SJCRH30 (cell line): ENCODE measurements around the gene NOX4. TPM values are rescaled to one million over a fixed set of nuclear protein-coding genes. Genes with fewer than 3 reads are reported as not detected.
"Not testable (repeated sequence)": the region's sequence is repeated elsewhere in the genome, so short reads cannot be mapped to it uniquely, and the experiment has no call there.

Source experiments
- DNase-seq, 2 experiments: peaks; one replicate each; pipeline ENCODE4 v3.0.0-alpha.2; 2015 to 2020
- H3K27ac ChIP-seq: fragments of 250-450 bp; sonication (Bioruptor Pico); 2 replicates; pipeline ENCODE4 v1.5.1; 2020; ENCODE audit warnings: mild to moderate bottlenecking, moderate library complexity
- H3K27me3 ChIP-seq: fragments of 250-450 bp; sonication (Bioruptor Pico); 2 replicates; pipeline ENCODE4 v1.5.1; 2020; ENCODE audit warnings: mild to moderate bottlenecking, moderate library complexity
- H3K36me3 ChIP-seq: fragments of 250-450 bp; sonication (Bioruptor Pico); 2 replicates; pipeline ENCODE4 v1.5.1; 2020; ENCODE audit warnings: mild to moderate bottlenecking, moderate library complexity
- H3K4me1 ChIP-seq: fragments of 250-450 bp; sonication (Bioruptor Pico); 2 replicates; pipeline ENCODE4 v1.5.1; 2020; ENCODE audit warnings: mild to moderate bottlenecking, moderate library complexity
- H3K4me3 ChIP-seq: fragments of 250-450 bp; sonication (Bioruptor Pico); 2 replicates; pipeline ENCODE4 v1.5.1; 2020; ENCODE audit warnings: mild to moderate bottlenecking, moderate library complexity
- H3K9me3 ChIP-seq: fragments of 250-450 bp; sonication (Bioruptor Pico); replicated peaks from 2 replicates; pipeline ENCODE4 v1.5.1; 2020; ENCODE audit warnings: mild to moderate bottlenecking, moderate library complexity
- total RNA-seq: library from RNA; depleted of rRNA; stranded (reverse); fragments of >200 nt; shearing (Covaris generic); gene quantifications from 2 replicates; pipeline ENCODE4 v1.2.3, GENCODE V29; 2014

The NOX4 gene
- total RNA-seq, 1 experiment from 2014 or later = not detected

- Histone ChIP-seq H3K4me3 (no peak overlapping the region), H3K27ac (no peak overlapping the region), H3K4me1 (no peaks in the 10 kb centered on the region), H3K9me3 (no peaks in the 10 kb centered on the region), H3K36me3 (no peaks in the 10 kb centered on the region), H3K27me3 (no peaks in the 10 kb centered on the region)
- DNase-seq = no peak
These were observed 53.9 kb downstream of the NOX4 start for GRCh38 chr11:89437317-89437716.

- Histone ChIP-seq H3K27ac (no peak overlapping the region), H3K36me3 (no peaks in the 10 kb centered on the region), H3K4me1 (no peaks in the 10 kb centered on the region), H3K9me3 (no peaks in the 10 kb centered on the region), H3K4me3 (no peak overlapping the region), H3K27me3 (no peaks in the 10 kb centered on the region)
- DNase-seq = no peak
These were observed 55.1 kb downstream of the NOX4 start for GRCh38 chr11:89436071-89436470.

DNA sequence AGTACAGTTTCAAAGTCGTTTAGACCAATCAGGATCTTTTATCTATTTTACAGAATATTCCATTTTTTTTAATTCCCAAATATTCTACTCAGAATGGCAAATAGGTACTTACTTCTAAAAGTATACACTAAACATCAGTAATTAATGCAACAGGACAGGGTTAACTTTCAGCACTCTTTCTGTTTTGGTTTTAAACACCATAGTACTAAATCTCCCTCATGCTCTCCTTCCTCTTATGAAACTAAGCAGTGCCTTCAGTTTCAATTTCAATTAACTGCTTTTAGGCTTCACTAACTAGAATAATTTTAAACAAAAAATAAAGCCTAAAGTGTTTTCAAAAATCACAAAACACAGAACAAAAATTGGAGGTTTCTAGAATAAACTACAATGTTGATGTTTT, 57.9 kb downstream of the NOX4 start:
- no peaks in the 10 kb centered on the region for H3K9me3 ChIP-seq
- no peaks in the 10 kb centered on the region for H3K27me3 ChIP-seq
- no peak overlapping the region for H3K4me3 ChIP-seq
- H3K36me3 ChIP-seq = no peaks in the 10 kb centered on the region
- no peaks in the 10 kb centered on the region for H3K4me1 ChIP-seq
- H3K27ac ChIP-seq = no peak overlapping the region
- no peak for DNase-seq

DNA sequence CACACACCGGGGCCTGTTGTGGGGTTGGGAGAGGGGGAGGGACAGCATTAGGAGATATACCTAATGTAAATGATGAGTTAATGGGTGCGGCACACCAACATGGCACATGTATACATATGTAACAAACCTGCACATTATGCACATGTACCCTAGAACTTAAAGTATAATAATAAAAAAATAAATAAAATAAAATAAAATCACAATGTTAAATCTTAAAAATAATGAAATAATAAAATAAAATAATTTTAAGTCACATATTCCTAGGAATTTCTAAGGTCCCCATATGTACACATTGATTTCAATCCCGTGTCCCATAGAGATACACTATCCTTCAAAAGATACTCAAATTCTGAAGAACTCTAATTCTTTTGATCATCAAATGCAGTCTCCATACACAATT, 59.0 kb downstream of the NOX4 start:
- not testable (repeated sequence) for H3K36me3 ChIP-seq, H3K9me3 ChIP-seq, H3K4me3 ChIP-seq, DNase-seq, H3K27ac ChIP-seq, H3K27me3 ChIP-seq, H3K4me1 ChIP-seq

DNA sequence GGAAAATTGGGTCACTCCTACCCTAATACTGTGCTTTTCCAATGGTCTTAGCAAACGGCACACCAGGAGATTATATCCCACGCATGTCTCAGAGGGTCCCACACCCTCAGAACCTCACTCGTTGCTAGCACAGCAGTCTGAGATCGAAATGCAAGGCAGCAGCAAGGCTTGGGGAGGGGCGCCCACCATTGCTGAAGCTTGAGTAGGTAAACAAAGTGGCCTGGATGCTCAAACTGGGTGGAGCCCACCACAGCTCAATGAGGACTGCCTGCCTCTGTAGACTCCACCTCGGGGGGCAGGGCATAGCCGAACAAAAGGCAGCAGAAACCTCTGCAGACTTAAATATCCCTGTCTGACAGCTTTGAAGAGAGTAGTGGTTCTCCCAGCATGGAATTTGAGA, 64.7 kb downstream of the NOX4 start:
- not testable (repeated sequence) for H3K4me3 ChIP-seq, H3K27me3 ChIP-seq, H3K9me3 ChIP-seq, H3K4me1 ChIP-seq, H3K27ac ChIP-seq, DNase-seq, H3K36me3 ChIP-seq

DNA sequence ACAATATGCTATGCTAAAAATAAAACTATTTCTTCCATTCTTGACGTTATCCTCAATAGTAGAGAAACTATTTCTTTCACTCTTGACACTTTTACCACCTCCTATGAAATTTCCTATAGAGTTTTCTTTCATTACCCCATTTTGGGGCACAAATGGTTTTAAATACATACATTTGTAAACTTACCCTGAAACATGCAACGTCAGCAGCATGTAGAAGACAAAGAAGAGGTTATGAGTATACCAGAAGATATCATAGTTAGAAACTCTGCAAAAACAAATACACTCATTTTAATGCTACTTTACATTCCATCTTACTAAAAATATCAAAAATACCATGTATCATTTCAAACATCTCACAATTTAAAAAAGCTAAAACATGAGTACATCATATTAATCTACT, 69.5 kb downstream of the NOX4 start:
- H3K9me3 ChIP-seq = no peaks in the 10 kb centered on the region
- H3K36me3 ChIP-seq = no peaks in the 10 kb centered on the region
- H3K4me3 ChIP-seq = no peak overlapping the region
- no peaks in the 10 kb centered on the region for H3K4me1 ChIP-seq
- no peaks in the 10 kb centered on the region for H3K27me3 ChIP-seq
- no peak for DNase-seq
- no peak overlapping the region for H3K27ac ChIP-seq

GRCh38 chr11:89420981-89421380, 70.2 kb downstream of the NOX4 start:
- no peaks in the 10 kb centered on the region for H3K9me3 ChIP-seq
- H3K27me3 ChIP-seq = no peaks in the 10 kb centered on the region
- no peaks in the 10 kb centered on the region for H3K4me1 ChIP-seq
- no peak for DNase-seq
- no peak overlapping the region for H3K27ac ChIP-seq
- no peak overlapping the region for H3K4me3 ChIP-seq
- no peaks in the 10 kb centered on the region for H3K36me3 ChIP-seq

GRCh38 chr11:89416961-89417360, 74.2 kb downstream of the NOX4 start:
- Histone ChIP-seq H3K36me3 (no peaks in the 10 kb centered on the region), H3K9me3 (no peaks in the 10 kb centered on the region), H3K4me1 (no peaks in the 10 kb centered on the region), H3K4me3 (no peak overlapping the region), H3K27me3 (no peaks in the 10 kb centered on the region), H3K27ac (no peak overlapping the region)
- DNase-seq = no peak

GRCh38 chr11:89411112-89411511, 80.1 kb downstream of the NOX4 start:
- not testable (repeated sequence) for H3K27ac ChIP-seq, H3K4me1 ChIP-seq, H3K36me3 ChIP-seq, H3K9me3 ChIP-seq, H3K4me3 ChIP-seq, DNase-seq, H3K27me3 ChIP-seq

DNA sequence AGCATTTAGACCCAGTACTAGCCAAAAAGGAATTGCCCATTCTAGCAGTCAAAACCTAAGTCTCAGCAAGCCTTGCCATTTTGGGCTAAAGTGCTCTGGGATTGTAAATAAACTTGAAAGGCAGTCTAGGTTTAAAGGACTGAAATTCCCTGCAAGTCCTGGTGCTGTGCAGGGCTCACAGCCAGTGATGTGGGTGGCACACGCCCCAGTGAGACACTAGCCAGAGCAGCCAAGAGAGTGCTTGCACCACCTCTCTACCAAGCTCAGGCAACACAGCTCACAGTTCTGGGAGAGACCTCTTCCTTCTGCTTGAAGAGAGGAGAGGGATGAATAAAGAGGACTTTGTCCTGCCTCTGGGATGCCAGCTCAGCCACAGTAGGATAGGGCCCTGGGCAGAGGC, 80.5 kb downstream of the NOX4 start:
- H3K4me1 ChIP-seq, H3K27ac ChIP-seq, DNase-seq, H3K36me3 ChIP-seq, H3K9me3 ChIP-seq, H3K4me3 ChIP-seq, H3K27me3 ChIP-seq: not testable (repeated sequence)

DNA sequence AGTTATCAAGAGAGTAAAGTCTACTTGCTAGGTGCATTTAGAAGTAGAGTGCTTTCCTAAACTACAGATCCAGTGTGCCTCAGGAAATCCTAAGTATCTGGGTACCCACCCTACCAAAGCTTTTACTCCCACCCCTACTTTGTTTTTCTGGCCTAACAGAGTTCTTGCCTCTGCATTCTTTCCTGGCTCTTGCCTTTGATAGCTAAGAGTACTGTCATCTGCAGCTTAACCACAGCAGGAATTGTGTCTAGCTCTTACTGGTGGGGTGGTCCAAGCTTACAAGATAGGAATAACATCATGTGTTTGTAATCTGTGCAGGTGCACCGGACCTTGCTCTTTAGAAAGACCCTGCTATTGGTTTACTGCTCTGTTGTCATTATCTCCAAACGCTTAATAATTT, 82.7 kb downstream of the NOX4 start:
- H3K27me3 ChIP-seq, H3K36me3 ChIP-seq, H3K4me3 ChIP-seq, H3K9me3 ChIP-seq, DNase-seq, H3K4me1 ChIP-seq, H3K27ac ChIP-seq: not testable (repeated sequence)

GRCh38 chr11:89405629-89406028, 85.5 kb downstream of the NOX4 start:
- Histone ChIP-seq H3K27ac (no peak overlapping the region), H3K27me3 (no peaks in the 10 kb centered on the region), H3K4me3 (no peak overlapping the region), H3K4me1 (no peaks in the 10 kb centered on the region), H3K36me3 (no peaks in the 10 kb centered on the region), H3K9me3 (no peaks in the 10 kb centered on the region)
- DNase-seq = no peak

DNA sequence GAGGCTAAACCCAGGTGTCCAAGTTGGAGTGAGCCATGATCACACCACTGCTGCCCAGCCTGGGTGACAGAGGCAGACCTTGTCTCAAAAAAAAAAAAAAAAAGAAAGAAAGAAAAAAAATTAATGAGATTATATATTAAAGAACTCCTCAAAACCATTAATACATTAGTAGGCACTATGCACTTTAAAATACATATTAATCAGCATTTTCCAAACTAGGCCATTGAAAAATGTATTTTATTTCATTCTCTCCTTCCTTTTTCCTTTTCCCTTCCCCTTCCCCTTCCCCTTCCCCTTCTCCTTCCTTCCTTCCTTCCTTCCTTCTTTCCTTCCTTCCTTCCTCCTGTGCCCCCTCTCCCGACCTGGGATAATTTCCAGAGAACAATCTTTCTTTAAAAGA, 99.5 kb downstream of the NOX4 start:
- not testable (repeated sequence) for H3K4me3 ChIP-seq, H3K27ac ChIP-seq, H3K27me3 ChIP-seq, DNase-seq, H3K9me3 ChIP-seq, H3K4me1 ChIP-seq, H3K36me3 ChIP-seq

DNA sequence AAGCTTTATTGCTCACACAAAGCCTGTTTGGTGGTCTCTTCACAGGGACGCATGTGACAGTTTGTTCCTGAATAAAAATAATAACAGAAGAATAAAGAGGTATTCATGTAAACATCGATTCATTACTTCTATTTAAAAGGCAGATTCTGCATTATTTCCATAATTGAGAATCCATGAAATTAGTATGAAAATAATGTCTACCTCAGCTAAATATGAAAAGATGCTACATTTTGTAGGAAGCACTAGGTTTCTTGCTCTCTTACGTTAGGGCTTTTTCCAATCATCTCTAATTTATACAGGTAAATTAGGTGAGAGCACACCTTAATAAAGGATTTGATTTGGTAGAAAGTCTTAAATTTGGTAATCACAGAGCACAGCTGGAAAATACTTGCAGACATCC, 103.7 kb downstream of the NOX4 start:
- H3K4me3 ChIP-seq, H3K4me1 ChIP-seq, DNase-seq, H3K27me3 ChIP-seq, H3K27ac ChIP-seq, H3K36me3 ChIP-seq, H3K9me3 ChIP-seq: not testable (repeated sequence)

DNA sequence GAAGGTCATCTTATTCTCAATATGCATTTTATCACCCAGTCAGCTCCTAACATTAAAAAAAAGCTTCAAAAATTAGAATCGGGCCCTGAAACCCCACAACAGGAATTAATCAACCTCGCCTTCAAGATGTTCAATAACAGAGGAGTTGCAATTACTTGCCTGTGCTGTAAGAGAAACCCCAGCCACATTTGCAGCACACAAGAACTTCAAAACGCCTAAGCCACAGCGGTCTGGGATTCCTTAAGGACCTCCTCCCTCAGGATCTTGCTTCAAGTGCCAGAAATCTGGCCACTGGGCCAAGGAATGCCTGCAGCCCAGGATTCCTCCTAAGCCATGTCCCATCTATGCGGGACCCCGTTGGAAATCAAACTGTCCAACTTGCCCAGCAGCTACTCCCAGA, 108.2 kb downstream of the NOX4 start:
- H3K9me3 ChIP-seq, H3K27me3 ChIP-seq, H3K4me3 ChIP-seq, DNase-seq, H3K27ac ChIP-seq, H3K4me1 ChIP-seq, H3K36me3 ChIP-seq: not testable (repeated sequence)

DNA sequence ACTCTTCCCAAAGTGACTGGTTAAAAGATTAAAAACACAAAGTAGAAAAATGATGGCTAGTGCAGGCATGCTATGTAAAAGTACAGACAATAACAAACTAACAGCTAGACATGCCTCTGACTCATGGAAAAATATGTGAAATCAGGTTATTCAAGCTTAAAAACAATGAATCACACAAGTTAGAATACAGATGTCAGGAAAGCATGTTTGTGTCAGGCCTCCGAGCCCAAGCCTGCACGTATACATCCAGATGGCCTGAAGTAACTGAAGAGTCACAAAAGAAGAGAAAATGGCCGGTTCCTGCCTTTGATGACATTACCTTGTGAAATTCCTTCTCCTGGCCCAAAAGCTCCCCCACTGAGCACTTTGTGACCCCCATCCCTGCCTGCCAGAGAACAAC, 110.1 kb downstream of the NOX4 start:
- DNase-seq = no peak
- Histone ChIP-seq H3K9me3 (no peaks in the 10 kb centered on the region), H3K36me3 (no peaks in the 10 kb centered on the region), H3K4me1 (no peaks in the 10 kb centered on the region), H3K27me3 (no peaks in the 10 kb centered on the region), H3K4me3 (no peak overlapping the region), H3K27ac (no peak overlapping the region)
